ENCODE measurements around the gene ANTXR1. TPM values are rescaled to one million over a fixed set of nuclear protein-coding genes. Genes with fewer than 3 reads are reported as not detected.
A peak's percentile ranks its signal among the peaks of the same experiment; 100 is the strongest.

ANTXR1 gene
- total RNA-seq, 1 experiment from 2014 or later: 33.1 TPM

- H3K9me3 Mint-ChIP-seq (ENCODE audit: unreplicated experiment): peaks cover 4% of the 10 kb centered on the region
- no peak for DNase-seq (ENCODE audit: unreplicated experiment)
- H3K36me3 Mint-ChIP-seq (ENCODE audit: insufficient read depth, unreplicated experiment): peaks cover 6% of the 10 kb centered on the region
- no peak overlapping the region for H3K4me3 Mint-ChIP-seq (ENCODE audit: unreplicated experiment)
- H3K27me3 Mint-ChIP-seq (ENCODE audit: insufficient read depth, unreplicated experiment): no peaks in the 10 kb centered on the region
- TF ChIP-seq, protein P1, sequence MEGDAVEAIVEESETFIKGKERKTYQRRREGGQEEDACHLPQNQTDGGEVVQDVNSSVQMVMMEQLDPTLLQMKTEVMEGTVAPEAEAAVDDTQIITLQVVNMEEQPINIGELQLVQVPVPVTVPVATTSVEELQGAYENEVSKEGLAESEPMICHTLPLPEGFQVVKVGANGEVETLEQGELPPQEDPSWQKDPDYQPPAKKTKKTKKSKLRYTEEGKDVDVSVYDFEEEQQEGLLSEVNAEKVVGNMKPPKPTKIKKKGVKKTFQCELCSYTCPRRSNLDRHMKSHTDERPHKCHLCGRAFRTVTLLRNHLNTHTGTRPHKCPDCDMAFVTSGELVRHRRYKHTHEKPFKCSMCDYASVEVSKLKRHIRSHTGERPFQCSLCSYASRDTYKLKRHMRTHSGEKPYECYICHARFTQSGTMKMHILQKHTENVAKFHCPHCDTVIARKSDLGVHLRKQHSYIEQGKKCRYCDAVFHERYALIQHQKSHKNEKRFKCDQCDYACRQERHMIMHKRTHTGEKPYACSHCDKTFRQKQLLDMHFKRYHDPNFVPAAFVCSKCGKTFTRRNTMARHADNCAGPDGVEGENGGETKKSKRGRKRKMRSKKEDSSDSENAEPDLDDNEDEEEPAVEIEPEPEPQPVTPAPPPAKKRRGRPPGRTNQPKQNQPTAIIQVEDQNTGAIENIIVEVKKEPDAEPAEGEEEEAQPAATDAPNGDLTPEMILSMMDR (IDR thresholded peaks at IDR 0.05; ENCODE audit: unreplicated experiment): no peak
- no peak overlapping the region for H3K27ac Mint-ChIP-seq (ENCODE audit: low read depth, unreplicated experiment)
- ChIA-PET CTCF (interaction anchor here (3.0 kb wide), 1 partner anchor 247 kb away, joined by 12 read pairs; no protein-coding TSS in a partner anchor), POLR2A (interaction anchor here (0.6 kb wide), 1 partner anchor 10 kb away, joined by 3 read pairs; no protein-coding TSS in a partner anchor)
- H3K4me1 Mint-ChIP-seq (ENCODE audit: insufficient read depth, unreplicated experiment): peaks cover 24% of the 10 kb centered on the region
- no TSS peak for BruUV-seq (replicated peaks)
- intact Hi-C loops (cut with micrococcal nuclease): no loop called here
Measured at GRCh38 chr2:69059731-69060290, 46.8 kb downstream of the ANTXR1 start.

- CTCF ChIA-PET: interaction anchor here (0.6 to 3.0 kb wide), 2 partner anchors 126 to 245 kb away, joined by 4 to 12 read pairs; no protein-coding TSS in a partner anchor
- peaks cover 6% of the 10 kb centered on the region for H3K36me3 Mint-ChIP-seq (ENCODE audit: insufficient read depth, unreplicated experiment)
- H3K9me3 Mint-ChIP-seq (ENCODE audit: unreplicated experiment): peaks cover 4% of the 10 kb centered on the region
- H3K27ac Mint-ChIP-seq (ENCODE audit: low read depth, unreplicated experiment): peak overlapping the region; percentile 7
- POLR2A ChIA-PET: interaction anchor here (0.6 to 1.0 kb wide), 2 partner anchors 10 to 37 kb away, joined by 3 read pairs; no protein-coding TSS in a partner anchor
- BruUV-seq (replicated peaks): no TSS peak
- no peak overlapping the region for H3K4me3 Mint-ChIP-seq (ENCODE audit: unreplicated experiment)
- TF ChIP-seq, protein P1 (IDR thresholded peaks at IDR 0.05; ENCODE audit: unreplicated experiment): no peak
- intact Hi-C loops (cut with micrococcal nuclease): no loop called here
- peaks cover 20% of the 10 kb centered on the region for H3K4me1 Mint-ChIP-seq (ENCODE audit: insufficient read depth, unreplicated experiment)
- no peak for DNase-seq (ENCODE audit: unreplicated experiment)
- no peaks in the 10 kb centered on the region for H3K27me3 Mint-ChIP-seq (ENCODE audit: insufficient read depth, unreplicated experiment)
Measured at GRCh38 chr2:69060938-69061501, 48.0 kb downstream of the ANTXR1 start.

- Mint-ChIP-seq H3K4me1 (ENCODE audit: insufficient read depth, unreplicated experiment) (peaks cover 16% of the 10 kb centered on the region), H3K36me3 (ENCODE audit: insufficient read depth, unreplicated experiment) (peaks cover 6% of the 10 kb centered on the region), H3K9me3 (ENCODE audit: unreplicated experiment) (peaks cover 4% of the 10 kb centered on the region), H3K27me3 (ENCODE audit: insufficient read depth, unreplicated experiment) (no peaks in the 10 kb centered on the region), H3K4me3 (ENCODE audit: unreplicated experiment) (no peak overlapping the region), H3K27ac (ENCODE audit: low read depth, unreplicated experiment) (peak overlapping the region; percentile 7)
- intact Hi-C loops (cut with micrococcal nuclease): no loop called here
- no TSS peak for BruUV-seq (replicated peaks)
- CTCF ChIA-PET: interaction anchor here (0.5 to 3.0 kb wide), 4 partner anchors 16 to 254 kb away, joined by 3 to 12 read pairs (median 4); no protein-coding TSS in a partner anchor
- POLR2A ChIA-PET: interaction anchor here (0.6 to 1.3 kb wide), 6 partner anchors 9 to 49 kb away, joined by 3 to 4 read pairs (median 3); partner anchors contain the start of gene ANTXR1
- DNase-seq (ENCODE audit: unreplicated experiment): no peak
- TF ChIP-seq, protein P1 (IDR thresholded peaks at IDR 0.05; ENCODE audit: unreplicated experiment): no peak
Measured at GRCh38 chr2:69061525-69061924, 48.5 kb downstream of the ANTXR1 start.

DNA sequence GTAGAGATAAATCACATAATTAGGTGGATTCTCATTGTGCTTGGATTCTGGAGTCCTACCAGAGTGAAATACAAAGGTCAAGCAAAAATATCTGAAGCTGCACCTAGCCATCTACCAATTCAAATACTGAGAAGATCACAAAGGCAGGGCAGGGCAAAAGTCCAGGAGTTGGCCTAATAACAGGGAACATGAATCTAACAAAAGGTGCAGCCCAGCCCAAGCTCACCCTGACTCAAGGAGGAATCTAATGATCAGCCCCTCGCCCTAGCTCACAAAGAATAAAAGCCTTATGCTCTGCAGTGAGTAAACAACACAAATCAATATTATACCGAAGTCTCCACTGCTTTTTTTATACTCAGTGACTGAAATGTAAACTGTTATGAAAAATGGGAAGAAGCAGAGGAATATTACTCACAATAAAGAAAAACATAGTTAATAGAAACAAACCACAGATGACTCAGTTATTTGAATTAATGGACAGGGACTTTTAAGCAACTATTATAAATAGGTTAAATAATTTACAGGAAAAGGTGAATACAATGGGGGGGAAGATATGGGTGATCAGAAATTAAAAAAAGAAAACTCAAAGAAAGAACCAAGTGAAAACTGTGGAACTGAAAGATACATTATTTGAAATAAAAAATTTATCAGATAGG is 49.5 kb downstream of the ANTXR1 start:
- ChIA-PET CTCF (interaction anchor here (0.6 to 3.0 kb wide), 5 partner anchors 21 to 599 kb away, joined by 3 to 12 read pairs (median 4); no protein-coding TSS in a partner anchor), POLR2A (interaction anchor here (0.6 to 1.3 kb wide), 5 partner anchors 12 to 50 kb away, joined by 3 to 4 read pairs (median 3); partner anchors contain the start of gene ANTXR1)
- peaks cover 19% of the 10 kb centered on the region for H3K4me1 Mint-ChIP-seq (ENCODE audit: insufficient read depth, unreplicated experiment)
- TF ChIP-seq, protein P1 (IDR thresholded peaks at IDR 0.05; ENCODE audit: unreplicated experiment): no peak
- no peaks in the 10 kb centered on the region for H3K27me3 Mint-ChIP-seq (ENCODE audit: insufficient read depth, unreplicated experiment)
- BruUV-seq (replicated peaks): no TSS peak
- peaks cover 6% of the 10 kb centered on the region for H3K36me3 Mint-ChIP-seq (ENCODE audit: insufficient read depth, unreplicated experiment)
- no peak overlapping the region for H3K4me3 Mint-ChIP-seq (ENCODE audit: unreplicated experiment)
- DNase-seq (ENCODE audit: unreplicated experiment): no peak
- intact Hi-C loops (cut with micrococcal nuclease): no loop called here
- peak overlapping the region; percentile 7 for H3K27ac Mint-ChIP-seq (ENCODE audit: low read depth, unreplicated experiment)
- peaks cover 4% of the 10 kb centered on the region for H3K9me3 Mint-ChIP-seq (ENCODE audit: unreplicated experiment)
